ENCODE data around the gene NEK5.

DNA sequence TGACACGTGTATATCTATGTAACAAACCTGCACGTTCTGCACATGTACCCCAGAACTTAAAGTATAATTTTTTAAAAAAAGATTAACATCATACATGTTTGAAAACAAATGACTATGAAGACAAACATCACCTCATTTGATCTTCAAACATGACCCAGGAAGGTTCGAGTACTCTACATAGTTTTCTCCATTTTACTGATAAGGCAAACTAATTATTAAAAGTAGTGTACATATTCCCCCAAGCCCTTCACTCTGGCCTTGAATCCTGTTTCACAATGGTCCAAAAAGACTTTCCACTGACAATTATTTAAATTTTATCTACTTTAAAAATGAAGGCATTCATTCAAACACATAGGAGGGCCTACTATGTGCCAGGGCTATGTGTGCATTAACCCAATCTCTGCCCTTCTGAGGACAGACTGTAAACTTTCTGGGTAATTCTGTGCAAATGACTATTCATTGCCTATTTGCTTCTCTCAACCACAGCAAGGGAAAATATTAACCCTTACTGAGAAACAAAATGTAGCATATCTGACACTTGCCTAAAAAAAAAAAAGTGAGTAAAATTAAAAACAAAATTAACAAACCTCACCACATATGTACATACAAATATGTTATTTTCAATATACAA is 139.8 kb downstream of the NEK5 start:
- TF ChIP-seq, protein P1, sequence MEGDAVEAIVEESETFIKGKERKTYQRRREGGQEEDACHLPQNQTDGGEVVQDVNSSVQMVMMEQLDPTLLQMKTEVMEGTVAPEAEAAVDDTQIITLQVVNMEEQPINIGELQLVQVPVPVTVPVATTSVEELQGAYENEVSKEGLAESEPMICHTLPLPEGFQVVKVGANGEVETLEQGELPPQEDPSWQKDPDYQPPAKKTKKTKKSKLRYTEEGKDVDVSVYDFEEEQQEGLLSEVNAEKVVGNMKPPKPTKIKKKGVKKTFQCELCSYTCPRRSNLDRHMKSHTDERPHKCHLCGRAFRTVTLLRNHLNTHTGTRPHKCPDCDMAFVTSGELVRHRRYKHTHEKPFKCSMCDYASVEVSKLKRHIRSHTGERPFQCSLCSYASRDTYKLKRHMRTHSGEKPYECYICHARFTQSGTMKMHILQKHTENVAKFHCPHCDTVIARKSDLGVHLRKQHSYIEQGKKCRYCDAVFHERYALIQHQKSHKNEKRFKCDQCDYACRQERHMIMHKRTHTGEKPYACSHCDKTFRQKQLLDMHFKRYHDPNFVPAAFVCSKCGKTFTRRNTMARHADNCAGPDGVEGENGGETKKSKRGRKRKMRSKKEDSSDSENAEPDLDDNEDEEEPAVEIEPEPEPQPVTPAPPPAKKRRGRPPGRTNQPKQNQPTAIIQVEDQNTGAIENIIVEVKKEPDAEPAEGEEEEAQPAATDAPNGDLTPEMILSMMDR (conservative IDR thresholded peaks at IDR 0.05), result no peak
- no peak for TF ChIP-seq ZFX (IDR thresholded peaks at IDR 0.05)

All from C4-2B (cell line).